GM19240 (cell line): ENCODE results near the gene RAB6B.

Experiments used
- DNase-seq: peaks from one replicate; pipeline ENCODE4 v3.0.0; 2011; ENCODE audit warnings: low spot score; ENCODE audit not compliant: insufficient read length

Gene RAB6B

DNA sequence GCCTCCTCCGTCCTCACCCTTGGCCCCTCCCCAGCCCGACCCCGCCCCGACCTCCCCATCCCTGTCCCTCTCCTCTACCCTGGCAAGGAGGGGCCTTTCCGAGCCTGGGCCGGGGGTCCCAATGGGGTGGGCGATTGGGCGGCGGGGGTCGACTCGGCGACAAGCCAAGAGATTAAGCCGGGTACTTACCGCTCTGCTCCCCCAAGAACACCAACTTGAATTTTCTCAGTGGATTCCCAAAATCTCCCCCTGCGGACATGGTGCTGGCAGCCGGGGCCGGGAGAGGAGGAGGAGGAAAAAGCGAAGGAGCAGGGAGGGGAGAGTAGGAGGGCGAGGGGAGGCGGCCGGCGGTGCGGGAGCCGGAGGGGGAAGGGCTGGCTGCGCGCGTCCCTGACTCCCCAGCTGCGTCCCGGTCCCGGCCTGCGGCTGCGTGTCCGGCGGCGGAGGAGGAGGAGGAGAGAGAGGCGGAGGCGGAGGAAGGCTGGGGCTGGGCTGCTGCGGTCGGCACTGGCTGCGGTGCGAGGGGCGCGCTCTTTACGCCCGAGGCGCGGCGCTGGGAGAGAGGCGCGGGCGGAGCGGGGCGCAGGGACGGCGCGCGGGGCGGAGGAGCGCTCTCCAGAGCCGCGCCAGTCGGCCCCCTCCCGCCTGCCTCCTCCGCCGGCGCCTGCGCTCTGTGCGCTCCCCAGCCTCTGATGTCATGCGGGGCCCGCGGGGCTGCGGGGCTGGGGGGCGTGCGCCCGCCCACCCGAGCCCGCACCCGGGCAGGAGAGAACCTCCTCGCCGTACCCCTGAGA lies at the start of gene RAB6B:
Gene RAB6B, minus strand, starts transcription at position 675 of the 794 bp plus-strand sequence. Its CDS starts 416 bp downstream, at position 259.
- DNase-seq: no peak

DNA sequence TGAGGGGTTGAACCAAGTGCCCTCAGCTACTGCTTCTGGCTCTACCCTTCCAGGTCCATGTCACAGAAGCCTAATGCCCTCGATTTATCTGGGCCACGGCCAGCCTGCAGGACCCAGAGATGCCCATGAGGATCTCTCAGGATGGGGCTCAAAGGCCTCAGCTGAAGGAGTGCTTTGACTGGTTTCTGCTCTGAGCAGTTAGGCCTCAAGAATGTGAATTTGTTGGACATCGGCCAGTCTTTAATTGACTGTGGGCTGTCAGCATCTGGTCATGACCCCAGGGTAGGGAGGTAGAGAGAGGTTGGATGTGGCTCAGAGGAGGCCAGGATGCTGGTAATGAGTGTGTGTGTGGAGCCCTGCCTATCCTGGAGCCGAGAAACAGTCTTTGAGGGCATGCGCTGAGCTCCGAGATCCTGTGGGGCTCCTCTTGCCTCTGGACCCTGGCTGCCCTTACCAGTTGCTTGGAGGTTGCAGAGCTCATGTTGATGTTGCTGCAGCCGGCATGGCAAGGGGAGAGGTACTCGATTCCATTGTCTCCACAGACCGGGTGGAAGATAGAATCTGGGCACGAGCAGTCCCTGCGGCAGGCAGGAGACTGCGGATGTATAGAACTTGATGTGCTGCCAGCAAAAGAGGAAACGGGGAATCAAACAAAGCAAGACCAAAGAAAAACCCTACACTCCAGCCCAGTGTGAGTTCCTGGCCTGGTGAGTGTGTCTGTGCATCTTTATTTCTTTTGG lies 49.1 kb upstream of the RAB6B start:
- DNase-seq: no peak

DNA sequence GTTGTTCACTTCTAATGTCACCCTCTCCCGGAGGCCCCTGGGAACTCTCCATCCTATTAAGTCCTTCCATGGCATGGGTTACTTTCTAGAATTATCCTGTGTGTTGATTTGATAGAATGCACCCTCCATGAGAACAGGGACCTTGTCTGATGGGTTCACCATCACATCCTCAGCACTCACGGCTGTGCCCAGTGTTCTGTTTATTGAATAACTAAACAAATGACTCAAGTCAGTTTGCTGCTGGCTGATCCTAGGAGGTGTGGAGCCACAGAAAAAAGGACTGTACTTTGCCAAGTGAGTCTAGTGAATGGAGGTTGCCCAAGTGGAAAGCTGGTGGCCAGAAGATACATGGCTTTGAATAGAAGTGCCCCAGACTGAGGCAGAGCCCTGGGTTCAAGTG lies 48.5 kb upstream of the RAB6B start:
- no peak for DNase-seq

DNA sequence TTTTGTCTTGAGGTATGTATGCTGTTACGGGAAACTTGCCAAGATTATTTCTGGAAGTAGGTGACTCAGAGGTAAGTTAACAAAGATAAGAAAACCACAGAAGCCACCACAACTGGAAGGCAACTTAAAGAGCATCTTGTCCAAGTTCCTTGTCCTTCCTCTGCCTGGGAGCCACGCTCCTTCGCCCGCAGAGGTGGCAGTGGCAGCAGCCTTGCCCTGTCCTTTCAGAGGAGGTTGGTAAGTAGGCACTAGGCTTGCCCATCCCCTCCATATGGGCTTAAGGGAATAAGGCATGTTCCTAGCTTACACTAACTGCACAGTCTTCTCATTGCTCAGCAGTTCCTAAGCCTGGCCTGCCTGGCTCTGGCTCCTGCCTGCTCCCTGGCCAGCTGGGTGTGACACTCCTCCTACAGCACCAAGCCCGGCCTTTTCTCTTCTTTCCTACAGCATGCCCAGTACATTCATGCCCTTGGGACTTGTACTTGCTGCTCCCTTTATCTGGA lies 48.0 kb upstream of the RAB6B start:
- no peak for DNase-seq

DNA sequence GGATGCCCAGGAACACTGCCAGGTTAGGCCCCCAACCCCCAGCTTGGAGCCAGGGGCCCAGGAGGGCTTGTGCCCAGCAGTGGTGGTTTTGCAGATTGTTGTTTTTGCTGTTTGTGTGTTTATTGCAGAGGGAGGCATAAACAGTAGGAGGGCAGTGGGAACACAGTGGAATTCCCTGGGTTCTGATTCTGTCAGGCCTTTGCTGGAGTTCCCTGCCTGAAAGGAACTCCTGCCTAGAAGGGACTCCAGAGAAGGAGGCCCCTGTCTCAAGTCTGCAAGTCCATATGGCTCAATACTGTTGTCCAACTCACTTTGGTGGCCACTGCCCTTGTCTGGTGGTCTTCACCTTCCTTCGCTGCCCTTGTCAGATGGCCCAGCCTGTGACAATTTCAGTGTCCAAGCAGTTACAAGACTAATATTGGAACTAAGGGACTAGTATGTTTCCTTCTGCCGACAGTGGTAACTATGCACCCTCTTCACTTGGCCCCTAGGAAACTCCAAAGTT lies 47.4 kb upstream of the RAB6B start:
- no peak for DNase-seq

DNA sequence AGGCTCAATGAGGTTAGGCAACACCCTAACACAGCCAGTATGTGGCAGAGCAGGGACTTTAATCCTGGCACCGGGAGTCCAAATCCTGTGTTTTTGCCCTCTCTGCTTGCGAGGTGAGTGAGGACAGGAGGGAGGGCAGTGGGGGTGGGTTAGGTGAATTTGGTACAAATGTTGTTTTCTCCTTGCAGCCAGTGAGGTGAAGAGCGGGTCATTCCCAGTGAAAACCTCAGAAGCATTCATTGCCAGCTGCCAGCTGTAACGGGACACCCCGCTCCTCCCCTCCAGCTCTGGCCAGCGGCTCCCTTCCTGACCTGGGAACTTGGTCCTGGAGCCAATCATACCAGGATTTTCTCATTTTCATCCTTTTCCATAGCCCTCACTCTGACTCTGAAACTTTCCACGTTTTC lies 45.7 kb upstream of the RAB6B start:
- DNase-seq: no peak

DNA sequence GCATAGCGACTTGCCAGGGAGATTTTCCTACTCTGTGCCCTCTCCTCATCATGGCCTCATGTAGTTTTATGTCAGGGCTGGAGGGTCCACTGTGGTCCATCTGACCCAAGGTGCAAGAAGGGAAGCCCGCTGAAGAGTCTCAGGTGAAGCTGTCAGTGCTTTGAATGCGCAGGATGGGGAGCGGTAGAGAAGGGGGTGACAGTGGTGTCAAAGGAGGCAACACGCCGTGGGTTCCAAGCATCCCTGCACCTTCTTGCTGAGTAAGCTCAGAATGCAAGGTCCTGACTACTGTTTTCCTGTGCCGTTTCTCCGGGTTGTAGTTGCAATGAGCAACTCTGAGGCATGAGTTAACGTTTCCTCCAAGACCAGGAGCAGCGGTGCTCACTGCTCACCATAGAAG lies 44.9 kb upstream of the RAB6B start:
- DNase-seq: no peak

DNA sequence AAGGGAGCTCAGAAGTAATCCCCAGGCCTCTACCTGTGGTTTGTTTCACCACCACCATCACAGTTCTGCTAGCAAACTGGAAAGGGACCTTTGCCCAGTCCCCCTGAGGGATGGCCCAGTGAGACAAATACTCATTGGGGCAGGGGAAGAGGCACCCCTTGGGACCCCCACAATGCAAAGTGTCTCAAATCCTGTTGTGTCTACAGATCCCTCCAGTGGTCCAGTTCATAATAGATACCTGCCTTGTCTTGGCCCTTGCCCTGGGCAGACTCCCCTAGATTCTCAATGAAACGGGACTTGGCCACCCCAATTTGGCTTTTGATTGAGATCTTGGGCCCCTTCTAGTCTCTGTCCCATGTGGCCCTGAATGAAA lies 43.8 kb upstream of the RAB6B start:
- no peak for DNase-seq

DNA sequence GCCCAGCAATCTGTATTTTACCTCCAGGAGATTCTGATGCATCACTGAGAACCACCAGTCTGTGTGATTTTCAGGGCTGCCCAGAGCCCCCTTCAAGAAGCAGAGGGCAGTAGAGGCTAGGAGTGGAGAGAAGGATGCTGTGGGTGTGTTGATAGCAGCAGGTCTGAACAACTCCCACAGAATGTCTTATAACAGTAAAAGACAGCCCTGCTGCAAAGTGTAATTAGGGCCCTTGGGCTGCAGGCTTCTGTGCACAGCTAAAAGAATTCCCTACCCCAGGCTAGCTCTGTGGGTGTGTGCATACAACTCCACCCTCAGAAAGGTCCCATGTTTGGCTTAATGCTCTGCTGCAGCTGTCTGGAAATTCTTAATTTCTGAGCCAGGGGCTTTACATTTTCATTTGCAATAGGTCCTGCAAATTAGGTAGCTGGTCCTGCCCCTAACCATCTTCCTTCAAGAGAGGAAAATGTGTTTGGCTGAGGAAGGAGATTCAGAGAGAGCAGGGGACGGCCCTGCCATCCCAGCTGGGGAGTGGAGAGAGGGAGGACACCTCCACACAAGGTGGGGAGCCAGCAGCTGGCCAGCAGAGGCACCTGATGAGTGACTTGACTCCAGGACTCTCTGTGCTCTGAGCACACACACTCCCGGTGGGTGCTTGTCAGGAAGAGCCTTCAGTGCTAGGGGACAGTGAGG lies 43.2 kb upstream of the RAB6B start:
- no peak for DNase-seq

DNA sequence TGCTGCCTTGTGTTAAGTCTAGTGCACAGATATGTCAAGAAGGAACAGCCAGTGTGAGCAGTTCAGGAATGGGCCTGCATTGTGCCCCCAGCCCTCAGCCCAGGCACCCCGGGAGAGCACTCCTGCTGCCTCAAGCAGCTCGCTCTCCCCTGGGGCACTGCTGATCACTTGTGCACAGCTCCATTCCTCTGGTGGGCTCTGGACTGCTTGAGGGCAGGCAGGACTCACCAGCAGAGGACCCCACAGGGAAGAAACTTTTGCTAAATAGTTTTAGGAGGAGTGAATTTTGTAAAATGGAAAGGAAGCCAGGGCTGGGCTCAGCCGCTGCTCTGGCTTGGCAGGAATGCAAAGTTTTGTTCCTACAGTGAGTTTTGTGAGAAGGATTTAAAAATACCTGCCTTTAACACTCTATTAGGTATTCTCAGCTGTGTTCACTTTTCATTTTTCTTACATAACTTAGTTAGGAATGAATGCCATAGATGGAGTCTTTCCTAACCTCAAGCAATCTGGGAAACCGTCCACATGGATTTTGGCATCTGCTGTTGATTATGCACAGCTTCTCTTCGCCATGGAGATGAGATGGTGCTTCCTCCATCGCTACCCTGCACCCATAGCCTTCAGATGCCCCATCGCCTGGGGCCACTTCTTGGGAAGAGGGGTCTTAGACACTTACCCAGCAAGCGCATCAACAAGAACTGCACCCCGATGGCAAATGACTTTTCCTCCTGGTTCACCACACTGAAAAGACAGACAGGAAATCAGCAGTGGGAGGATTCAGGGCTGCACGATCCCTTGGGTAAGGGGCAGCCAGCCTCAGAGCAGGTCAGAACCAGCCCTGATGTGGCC lies 42.3 kb upstream of the RAB6B start:
- no peak for DNase-seq

DNA sequence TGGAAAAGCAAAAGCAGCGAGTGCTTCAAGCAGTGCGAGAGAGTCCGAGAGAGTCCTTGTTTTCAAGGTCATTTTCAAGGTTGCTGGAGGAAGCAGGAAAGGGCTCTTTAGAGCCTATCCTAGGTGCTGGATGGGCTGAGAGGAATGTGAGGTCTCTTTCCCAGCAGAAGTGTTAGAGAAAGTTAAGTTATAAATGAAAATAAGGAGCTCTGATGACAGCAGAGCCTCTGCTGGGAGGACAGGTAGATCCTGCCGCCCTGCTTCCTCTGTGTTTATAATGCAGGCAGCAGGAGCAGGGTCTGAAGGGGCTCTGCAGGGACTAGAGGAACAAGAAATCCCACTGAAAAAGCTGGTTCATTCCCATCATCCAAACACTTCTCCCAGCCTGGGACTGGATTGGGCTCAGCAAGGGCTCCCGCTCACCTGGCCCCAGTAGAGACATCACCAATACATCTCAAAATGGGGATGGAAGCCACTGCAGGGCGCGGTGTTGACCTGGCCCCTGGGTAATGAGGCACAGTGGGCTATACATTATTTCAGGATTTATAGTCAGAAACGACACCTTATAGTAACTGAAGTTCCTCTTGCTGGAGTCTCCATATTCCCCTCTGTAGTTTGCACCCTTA lies 41.5 kb upstream of the RAB6B start:
- DNase-seq: no peak

DNA sequence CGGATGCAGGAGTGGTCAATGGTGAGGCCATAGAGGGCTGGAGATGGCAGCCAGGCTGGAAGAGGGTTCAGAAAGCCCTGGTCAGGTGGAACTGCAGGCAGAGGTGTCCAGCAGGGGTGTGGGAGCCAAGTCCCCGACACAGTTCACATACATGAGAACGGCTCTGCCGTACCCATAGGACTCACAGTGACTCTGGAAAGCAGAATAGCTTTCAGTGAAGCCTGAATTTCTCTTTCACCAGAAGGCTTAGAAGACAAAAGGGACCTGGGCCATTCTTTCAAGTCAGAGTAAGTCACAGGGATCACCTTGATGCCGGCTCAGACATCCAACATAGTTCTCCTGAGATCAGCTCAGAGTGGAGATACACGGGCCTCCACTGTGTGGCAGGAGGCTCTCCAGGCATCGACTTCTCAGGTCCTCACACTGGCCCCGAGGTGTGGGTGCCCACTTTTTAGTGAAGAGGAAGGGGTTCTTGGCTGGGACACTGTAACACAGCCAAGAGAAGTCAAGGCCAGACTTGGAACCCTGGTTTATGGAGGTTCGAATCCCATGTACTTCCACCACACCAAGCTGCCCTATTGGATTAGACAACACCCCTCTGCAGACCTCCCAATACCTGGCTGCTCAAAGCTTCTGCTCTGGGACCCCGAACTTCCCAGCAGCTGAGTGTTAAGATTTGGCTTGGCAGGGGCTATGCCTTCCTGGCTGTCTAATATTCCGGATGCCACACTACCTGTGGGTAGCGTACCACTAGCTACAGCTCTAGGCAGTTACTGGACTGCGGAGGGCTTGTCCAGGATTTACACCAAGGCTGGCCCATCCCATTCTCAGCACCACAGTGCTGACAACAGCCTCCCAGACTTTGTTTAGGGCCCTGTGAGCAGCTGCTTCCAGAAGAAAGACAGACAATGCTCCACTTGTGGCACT lies 40.4 kb upstream of the RAB6B start:
- DNase-seq: no peak

DNA sequence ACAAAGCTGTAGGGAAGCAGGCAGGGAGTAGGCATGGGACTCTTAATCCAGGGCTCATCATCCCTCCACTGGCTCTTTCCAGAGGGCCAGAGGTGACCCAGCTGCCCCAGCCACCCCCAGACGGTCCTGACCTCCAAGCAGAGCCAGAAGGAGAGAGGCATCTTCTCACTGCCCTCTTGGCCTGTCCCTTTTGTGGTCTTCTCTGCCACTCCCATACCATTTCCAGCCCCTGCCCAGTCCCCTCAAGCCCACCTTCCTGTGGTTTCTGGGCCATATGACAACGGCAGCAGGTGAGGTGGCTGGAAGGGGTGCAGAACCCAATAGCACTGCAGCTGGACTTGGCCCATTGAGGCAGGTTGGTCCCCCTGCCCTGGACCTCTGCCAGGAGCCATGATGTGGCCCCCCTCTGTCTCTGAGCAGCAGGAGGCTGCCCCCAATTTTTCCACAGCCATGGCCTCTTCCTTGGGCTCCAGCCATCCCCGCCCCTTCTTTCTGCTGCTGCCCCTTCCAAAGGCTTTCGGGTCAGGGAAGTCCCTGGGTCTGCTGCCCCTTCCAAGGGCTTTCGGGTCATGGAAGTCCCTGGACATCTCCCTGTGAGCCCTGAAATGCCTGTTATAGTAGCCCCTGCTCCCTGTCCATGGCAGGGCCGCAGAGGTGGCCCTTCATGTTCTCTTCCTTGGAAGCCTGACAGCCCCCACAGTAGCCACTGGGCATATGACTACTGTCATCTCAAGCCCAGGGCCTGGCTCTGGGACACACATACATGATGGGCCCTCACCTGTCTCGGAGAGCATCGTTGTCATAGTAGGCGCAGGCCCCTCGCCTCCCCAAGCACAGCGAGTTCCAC lies 39.5 kb upstream of the RAB6B start:
- DNase-seq: no peak

DNA sequence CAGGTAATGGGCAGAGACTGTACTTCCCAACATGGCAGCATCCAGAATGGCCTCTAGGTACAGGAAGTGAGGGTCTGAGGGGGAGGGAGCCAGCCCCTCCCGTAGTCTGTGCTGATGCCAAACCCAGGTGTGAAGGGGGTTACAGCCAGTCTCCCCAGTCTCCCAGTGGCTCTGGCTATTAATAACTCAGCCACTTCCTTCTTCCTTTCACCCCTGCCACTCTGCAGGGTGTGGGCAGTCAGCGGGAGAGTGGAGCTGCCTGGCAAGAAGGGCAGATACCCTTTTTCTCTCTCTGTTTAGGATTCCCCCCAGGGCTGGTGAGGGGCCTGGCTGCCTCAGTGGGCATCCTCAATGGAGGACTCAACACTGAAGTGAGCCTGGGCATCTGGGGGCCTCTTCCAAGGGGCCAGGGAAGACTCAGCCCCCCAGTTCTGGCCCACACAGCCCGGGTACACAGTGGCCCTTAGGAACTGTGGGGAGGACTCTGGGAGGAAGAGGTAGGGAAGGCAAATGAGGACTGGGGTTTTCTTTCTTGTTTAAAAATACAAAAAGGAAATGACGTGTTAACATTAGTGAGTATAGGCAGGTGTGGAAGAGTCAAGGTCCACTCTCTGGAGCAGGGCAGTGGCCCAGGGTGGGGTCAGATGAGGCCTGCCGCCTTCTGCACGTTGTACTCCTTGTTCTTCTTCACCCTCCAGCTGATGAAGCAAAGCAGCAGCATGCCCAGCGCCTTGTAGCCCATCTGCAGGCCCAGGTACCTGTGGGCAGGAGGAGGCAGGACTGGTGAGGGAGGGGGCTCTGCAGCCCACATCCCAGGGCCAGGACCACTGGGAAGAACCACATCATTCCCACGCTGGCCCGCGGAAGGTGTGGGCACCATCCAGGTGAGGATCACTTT lies 38.6 kb upstream of the RAB6B start:
- DNase-seq: no peak

DNA sequence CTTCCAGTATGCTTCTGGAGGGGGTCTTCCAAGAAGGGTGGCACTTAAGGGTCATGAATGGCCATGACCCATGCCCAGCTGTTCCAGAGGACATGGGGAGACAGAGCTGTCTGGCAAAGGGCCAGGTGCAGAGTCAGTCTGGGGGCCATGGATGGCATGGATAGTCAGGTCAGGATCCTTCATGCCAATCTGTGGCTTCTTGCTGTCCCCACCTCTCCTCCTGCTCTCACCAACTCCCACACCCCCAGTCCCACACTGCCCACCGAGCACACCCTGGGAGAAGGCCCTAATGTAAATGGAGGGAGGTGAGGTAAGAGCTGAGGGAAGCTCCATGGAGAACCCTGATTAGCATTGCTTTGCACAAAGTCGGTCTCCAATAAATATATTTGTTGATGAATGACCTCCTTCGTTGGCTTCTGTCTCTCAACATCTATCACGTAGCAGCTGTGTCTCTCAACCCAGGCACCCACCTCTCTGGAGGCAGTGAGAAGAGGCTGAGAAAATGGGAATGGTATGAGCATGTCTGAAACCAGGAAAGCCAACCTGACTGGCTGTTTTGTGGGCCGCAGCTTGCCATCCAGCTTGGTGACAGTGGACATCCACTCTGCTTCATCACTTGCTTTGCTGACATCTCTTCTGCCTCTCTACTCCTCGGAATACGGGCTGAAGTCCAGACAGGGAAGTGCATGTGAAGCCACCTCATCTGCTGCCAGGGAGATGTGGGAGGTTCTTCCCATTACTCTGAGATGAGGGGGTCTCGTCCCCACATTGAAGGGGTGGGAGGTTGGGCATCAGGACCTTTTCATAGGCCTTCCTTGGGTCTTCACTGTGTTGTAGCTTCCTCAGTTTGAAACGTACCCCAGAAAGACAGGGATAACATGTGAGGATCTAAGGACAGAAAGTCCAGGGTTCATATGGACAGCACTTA lies 37.7 kb upstream of the RAB6B start:
- DNase-seq: no peak

DNA sequence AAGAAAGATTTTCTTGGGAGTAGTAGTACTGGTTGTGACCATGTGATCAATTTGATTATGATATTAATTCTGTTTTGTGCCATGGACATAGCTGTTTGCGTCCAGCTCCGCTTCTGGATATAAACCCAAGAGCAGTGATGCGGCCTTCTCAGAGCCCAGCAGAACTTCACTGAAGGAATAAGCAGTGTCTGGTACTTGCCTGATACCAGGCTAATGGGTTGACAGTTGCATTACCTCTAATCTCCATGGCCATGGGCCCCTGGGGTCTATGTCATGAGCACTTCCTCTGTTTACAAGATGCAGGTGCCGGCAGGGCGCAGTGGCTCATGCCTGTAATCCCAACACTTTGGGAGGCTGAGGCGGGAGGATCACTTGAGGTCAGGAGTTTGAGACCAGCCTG lies 36.3 kb upstream of the RAB6B start:
- DNase-seq: no peak
